Measurements from ENCODE around the gene NADSYN1. TPM values are rescaled to one million over a fixed set of nuclear protein-coding genes. Genes with fewer than 3 reads are reported as not detected.

Gene NADSYN1
- total RNA-seq, 1 experiment from 2014 or later = 45.1 TPM

DNA sequence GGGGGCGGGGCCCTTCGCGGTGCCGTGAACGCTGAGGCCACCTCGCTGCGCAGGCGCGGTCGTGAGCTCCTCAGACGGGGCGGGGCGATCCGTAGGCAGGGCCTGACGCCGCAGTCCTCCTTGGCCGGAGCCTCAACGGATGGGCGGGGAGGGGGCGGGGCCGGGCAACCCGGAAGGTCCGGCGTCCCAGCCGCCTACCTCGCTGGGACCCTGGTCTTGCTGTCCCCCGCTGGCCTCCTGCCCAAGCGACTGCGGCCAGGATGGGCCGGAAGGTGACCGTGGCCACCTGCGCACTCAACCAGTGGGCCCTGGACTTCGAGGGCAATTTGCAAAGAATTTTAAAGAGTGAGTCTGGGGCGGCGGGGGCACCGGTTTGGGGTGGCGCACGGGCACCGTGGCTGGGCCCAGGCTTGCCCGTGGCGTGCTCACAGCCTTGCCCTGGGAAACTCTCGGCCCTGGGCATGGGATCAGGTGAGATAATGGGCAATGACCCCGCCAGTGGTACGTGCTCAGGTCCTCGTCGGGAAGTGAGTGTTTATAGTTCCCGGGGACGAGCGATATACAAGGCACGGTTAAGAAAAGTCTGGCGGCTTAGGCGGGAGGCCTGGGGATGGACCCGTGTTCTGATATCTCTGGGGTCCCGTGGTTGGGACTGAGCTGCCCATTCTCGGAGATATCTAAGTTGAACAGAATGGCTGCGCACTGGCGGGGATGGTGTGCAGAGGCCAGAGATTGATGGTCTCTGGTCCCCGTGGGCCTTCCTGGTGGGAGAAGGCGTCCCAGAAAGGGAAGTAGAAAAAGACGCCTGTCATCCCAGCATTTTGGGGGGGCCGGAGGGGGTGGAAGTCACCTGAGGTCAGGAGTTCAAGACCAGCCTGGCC, at the start of gene NADSYN1 (continued):
- TF ChIP-seq, protein P1, sequence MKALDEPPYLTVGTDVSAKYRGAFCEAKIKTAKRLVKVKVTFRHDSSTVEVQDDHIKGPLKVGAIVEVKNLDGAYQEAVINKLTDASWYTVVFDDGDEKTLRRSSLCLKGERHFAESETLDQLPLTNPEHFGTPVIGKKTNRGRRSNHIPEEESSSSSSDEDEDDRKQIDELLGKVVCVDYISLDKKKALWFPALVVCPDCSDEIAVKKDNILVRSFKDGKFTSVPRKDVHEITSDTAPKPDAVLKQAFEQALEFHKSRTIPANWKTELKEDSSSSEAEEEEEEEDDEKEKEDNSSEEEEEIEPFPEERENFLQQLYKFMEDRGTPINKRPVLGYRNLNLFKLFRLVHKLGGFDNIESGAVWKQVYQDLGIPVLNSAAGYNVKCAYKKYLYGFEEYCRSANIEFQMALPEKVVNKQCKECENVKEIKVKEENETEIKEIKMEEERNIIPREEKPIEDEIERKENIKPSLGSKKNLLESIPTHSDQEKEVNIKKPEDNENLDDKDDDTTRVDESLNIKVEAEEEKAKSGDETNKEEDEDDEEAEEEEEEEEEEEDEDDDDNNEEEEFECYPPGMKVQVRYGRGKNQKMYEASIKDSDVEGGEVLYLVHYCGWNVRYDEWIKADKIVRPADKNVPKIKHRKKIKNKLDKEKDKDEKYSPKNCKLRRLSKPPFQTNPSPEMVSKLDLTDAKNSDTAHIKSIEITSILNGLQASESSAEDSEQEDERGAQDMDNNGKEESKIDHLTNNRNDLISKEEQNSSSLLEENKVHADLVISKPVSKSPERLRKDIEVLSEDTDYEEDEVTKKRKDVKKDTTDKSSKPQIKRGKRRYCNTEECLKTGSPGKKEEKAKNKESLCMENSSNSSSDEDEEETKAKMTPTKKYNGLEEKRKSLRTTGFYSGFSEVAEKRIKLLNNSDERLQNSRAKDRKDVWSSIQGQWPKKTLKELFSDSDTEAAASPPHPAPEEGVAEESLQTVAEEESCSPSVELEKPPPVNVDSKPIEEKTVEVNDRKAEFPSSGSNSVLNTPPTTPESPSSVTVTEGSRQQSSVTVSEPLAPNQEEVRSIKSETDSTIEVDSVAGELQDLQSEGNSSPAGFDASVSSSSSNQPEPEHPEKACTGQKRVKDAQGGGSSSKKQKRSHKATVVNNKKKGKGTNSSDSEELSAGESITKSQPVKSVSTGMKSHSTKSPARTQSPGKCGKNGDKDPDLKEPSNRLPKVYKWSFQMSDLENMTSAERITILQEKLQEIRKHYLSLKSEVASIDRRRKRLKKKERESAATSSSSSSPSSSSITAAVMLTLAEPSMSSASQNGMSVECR (CRISPR knock-in tag; IDR thresholded peaks at IDR 0.05; ENCODE audit: borderline replicate concordance) = peak; percentile 88; the same call in 1 of the 2 replicates
- TF ChIP-seq GABPB1 (CRISPR knock-in tag; IDR thresholded peaks at IDR 0.05) = peak; percentile 53; the same call in 1 of the 2 replicates

DNA sequence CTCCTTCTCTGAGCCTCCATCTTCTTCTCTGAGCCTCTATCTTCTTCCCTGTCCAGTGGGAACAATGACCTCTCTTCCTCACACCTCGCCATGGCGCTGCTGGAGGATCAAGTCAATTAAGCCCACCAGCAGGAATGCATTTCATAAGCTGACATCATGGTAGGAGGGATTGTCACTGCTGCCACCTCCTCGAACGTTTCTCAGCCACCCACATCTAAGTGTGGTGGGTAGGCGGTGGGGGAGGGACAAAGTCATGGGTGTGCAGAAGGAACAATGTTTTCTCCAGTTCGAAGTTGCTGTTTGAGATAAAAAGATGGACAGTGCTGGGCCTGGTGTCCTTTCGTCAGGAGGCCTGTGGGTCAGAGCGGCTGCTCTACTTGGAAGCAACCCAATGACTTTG, 48.8 kb upstream of the NADSYN1 start:
- ATAC-seq = no peak
- TF ChIP-seq, protein P2, sequence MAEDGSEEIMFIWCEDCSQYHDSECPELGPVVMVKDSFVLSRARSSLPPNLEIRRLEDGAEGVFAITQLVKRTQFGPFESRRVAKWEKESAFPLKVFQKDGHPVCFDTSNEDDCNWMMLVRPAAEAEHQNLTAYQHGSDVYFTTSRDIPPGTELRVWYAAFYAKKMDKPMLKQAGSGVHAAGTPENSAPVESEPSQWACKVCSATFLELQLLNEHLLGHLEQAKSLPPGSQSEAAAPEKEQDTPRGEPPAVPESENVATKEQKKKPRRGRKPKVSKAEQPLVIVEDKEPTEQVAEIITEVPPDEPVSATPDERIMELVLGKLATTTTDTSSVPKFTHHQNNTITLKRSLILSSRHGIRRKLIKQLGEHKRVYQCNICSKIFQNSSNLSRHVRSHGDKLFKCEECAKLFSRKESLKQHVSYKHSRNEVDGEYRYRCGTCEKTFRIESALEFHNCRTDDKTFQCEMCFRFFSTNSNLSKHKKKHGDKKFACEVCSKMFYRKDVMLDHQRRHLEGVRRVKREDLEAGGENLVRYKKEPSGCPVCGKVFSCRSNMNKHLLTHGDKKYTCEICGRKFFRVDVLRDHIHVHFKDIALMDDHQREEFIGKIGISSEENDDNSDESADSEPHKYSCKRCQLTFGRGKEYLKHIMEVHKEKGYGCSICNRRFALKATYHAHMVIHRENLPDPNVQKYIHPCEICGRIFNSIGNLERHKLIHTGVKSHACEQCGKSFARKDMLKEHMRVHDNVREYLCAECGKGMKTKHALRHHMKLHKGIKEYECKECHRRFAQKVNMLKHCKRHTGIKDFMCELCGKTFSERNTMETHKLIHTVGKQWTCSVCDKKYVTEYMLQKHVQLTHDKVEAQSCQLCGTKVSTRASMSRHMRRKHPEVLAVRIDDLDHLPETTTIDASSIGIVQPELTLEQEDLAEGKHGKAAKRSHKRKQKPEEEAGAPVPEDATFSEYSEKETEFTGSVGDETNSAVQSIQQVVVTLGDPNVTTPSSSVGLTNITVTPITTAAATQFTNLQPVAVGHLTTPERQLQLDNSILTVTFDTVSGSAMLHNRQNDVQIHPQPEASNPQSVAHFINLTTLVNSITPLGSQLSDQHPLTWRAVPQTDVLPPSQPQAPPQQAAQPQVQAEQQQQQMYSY (CRISPR knock-in tag; IDR thresholded peaks at IDR 0.05) = no peak
- TF ChIP-seq, protein P3, sequence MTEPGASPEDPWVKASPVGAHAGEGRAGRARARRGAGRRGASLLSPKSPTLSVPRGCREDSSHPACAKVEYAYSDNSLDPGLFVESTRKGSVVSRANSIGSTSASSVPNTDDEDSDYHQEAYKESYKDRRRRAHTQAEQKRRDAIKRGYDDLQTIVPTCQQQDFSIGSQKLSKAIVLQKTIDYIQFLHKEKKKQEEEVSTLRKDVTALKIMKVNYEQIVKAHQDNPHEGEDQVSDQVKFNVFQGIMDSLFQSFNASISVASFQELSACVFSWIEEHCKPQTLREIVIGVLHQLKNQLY (CRISPR knock-in tag; IDR thresholded peaks at IDR 0.05) = no peak
- TF ChIP-seq GRHL2 (CRISPR knock-in tag; IDR thresholded peaks at IDR 0.05; ENCODE audit: insufficient replicate concordance, severe bottlenecking) = no peak
- TF ChIP-seq, protein P4, sequence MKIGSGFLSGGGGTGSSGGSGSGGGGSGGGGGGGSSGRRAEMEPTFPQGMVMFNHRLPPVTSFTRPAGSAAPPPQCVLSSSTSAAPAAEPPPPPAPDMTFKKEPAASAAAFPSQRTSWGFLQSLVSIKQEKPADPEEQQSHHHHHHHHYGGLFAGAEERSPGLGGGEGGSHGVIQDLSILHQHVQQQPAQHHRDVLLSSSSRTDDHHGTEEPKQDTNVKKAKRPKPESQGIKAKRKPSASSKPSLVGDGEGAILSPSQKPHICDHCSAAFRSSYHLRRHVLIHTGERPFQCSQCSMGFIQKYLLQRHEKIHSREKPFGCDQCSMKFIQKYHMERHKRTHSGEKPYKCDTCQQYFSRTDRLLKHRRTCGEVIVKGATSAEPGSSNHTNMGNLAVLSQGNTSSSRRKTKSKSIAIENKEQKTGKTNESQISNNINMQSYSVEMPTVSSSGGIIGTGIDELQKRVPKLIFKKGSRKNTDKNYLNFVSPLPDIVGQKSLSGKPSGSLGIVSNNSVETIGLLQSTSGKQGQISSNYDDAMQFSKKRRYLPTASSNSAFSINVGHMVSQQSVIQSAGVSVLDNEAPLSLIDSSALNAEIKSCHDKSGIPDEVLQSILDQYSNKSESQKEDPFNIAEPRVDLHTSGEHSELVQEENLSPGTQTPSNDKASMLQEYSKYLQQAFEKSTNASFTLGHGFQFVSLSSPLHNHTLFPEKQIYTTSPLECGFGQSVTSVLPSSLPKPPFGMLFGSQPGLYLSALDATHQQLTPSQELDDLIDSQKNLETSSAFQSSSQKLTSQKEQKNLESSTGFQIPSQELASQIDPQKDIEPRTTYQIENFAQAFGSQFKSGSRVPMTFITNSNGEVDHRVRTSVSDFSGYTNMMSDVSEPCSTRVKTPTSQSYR (CRISPR knock-in tag; IDR thresholded peaks at IDR 0.05) = no peak
- no peak for TF ChIP-seq FOXP1 (CRISPR knock-in tag; IDR thresholded peaks at IDR 0.05; ENCODE audit: borderline replicate concordance)
- no peak for TF ChIP-seq EMX1 (CRISPR knock-in tag; IDR thresholded peaks at IDR 0.05)
- TF ChIP-seq, protein P5, sequence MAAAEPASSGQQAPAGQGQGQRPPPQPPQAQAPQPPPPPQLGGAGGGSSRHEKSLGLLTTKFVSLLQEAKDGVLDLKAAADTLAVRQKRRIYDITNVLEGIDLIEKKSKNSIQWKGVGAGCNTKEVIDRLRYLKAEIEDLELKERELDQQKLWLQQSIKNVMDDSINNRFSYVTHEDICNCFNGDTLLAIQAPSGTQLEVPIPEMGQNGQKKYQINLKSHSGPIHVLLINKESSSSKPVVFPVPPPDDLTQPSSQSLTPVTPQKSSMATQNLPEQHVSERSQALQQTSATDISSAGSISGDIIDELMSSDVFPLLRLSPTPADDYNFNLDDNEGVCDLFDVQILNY (CRISPR knock-in tag; IDR thresholded peaks at IDR 0.05) = no peak
- no peak for TF ChIP-seq CREB1 (CRISPR knock-in tag; IDR thresholded peaks at IDR 0.05)
- no peak for TF ChIP-seq ELF4 (CRISPR knock-in tag; IDR thresholded peaks at IDR 0.05; ENCODE audit: low read depth)
- TF ChIP-seq PRRX2 (CRISPR knock-in tag; IDR thresholded peaks at IDR 0.05) = no peak
- TF ChIP-seq, protein P6, sequence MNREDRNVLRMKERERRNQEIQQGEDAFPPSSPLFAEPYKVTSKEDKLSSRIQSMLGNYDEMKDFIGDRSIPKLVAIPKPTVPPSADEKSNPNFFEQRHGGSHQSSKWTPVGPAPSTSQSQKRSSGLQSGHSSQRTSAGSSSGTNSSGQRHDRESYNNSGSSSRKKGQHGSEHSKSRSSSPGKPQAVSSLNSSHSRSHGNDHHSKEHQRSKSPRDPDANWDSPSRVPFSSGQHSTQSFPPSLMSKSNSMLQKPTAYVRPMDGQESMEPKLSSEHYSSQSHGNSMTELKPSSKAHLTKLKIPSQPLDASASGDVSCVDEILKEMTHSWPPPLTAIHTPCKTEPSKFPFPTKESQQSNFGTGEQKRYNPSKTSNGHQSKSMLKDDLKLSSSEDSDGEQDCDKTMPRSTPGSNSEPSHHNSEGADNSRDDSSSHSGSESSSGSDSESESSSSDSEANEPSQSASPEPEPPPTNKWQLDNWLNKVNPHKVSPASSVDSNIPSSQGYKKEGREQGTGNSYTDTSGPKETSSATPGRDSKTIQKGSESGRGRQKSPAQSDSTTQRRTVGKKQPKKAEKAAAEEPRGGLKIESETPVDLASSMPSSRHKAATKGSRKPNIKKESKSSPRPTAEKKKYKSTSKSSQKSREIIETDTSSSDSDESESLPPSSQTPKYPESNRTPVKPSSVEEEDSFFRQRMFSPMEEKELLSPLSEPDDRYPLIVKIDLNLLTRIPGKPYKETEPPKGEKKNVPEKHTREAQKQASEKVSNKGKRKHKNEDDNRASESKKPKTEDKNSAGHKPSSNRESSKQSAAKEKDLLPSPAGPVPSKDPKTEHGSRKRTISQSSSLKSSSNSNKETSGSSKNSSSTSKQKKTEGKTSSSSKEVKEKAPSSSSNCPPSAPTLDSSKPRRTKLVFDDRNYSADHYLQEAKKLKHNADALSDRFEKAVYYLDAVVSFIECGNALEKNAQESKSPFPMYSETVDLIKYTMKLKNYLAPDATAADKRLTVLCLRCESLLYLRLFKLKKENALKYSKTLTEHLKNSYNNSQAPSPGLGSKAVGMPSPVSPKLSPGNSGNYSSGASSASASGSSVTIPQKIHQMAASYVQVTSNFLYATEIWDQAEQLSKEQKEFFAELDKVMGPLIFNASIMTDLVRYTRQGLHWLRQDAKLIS (CRISPR knock-in tag; IDR thresholded peaks at IDR 0.05; ENCODE audit: borderline replicate concordance) = no peak

More for the DNA sequence above, 48.8 kb upstream of the NADSYN1 start:
- Mint-ChIP-seq H3K27ac (no peak overlapping the region), H3K27me3 (ENCODE audit: low read depth) (peaks cover 21% of the 10 kb centered on the region), H3K4me1 (no peaks in the 10 kb centered on the region), H3K9me3 (peaks cover 19% of the 10 kb centered on the region), H3K4me3 (no peak overlapping the region), H3K36me3 (peaks cover 4% of the 10 kb centered on the region)
- no peak for DNase-seq (ENCODE audit: low spot score)
- CTCF ChIA-PET = no interaction called here
- POLR2A ChIA-PET = no interaction called here

Data from WTC11 (cell line).